Neuronal stem cell (in vitro differentiated cells): Measurements from ENCODE around the gene PRPF39.

ENCODE experiments used
- DNase-seq: peaks from one replicate; pipeline ENCODE4 v3.0.0-alpha.2; 2013; ENCODE audit warnings: low spot score
- H2AFZ ChIP-seq: one replicate; pipeline ENCODE4 v1.6.1; 2013; ENCODE audit warnings: mild to moderate bottlenecking, low read length, inconsistent platforms
- H2AK5ac ChIP-seq: 2 replicates; pipeline ENCODE4 v1.6.1; 2013; ENCODE audit warnings: low read depth, mild to moderate bottlenecking, inconsistent platforms, low read length, moderate library complexity, mixed read lengths
- H2BK120ac ChIP-seq: 2 replicates; pipeline ENCODE4 v1.6.1; 2013; ENCODE audit warnings: low read depth, mild to moderate bottlenecking, inconsistent platforms, low read length, moderate library complexity, mixed read lengths
- H2BK12ac ChIP-seq: one replicate; pipeline ENCODE4 v1.6.1; 2013; ENCODE audit warnings: low read length, inconsistent platforms
- H2BK15ac ChIP-seq: 2 replicates; pipeline ENCODE4 v1.6.1; 2013; ENCODE audit warnings: mild to moderate bottlenecking, low read length, inconsistent platforms, mixed read lengths
- H2BK5ac ChIP-seq: one replicate; pipeline ENCODE4 v1.6.1; 2013; ENCODE audit warnings: inconsistent platforms, mild to moderate bottlenecking, low read length, moderate library complexity
- H3K14ac ChIP-seq: one replicate; pipeline ENCODE4 v1.6.1; 2013; ENCODE audit warnings: low read length, inconsistent platforms
- H3K18ac ChIP-seq: 2 replicates; pipeline ENCODE4 v1.6.1; 2013; ENCODE audit warnings: low read length, inconsistent platforms
- H3K23ac ChIP-seq: 2 replicates; pipeline ENCODE4 v1.6.1; 2013; ENCODE audit warnings: low read depth, mild to moderate bottlenecking, mixed read lengths, low read length, inconsistent platforms; ENCODE audit not compliant: poor library complexity
- H3K27ac ChIP-seq: replicated peaks from 3 replicates; pipeline ENCODE4 v1.5.1; 2013; ENCODE audit warnings: low read length, inconsistent platforms
- H3K27me3 ChIP-seq, 3 experiments: 2 replicates each; pipeline ENCODE4 v1.6.1; 2013; ENCODE audit warnings: low read length in 3 of 3, mild to moderate bottlenecking in 2 of 3, inconsistent platforms in 1 of 3, low read depth in 1 of 3, mixed read lengths in 1 of 3, moderate library complexity in 1 of 3; ENCODE audit not compliant: control insufficient read depth in 3 of 3, insufficient read depth in 3 of 3
- H3K36me3 ChIP-seq, 2 donors: replicated peaks in 1 of 2; 2 replicates each; pipeline ENCODE4 v1.6.1; 2013; ENCODE audit warnings: low read length in 2 of 2; ENCODE audit not compliant: control insufficient read depth in 2 of 2, insufficient read depth in 2 of 2
- H3K4ac ChIP-seq: 2 replicates; pipeline ENCODE4 v1.6.1; 2013; ENCODE audit warnings: inconsistent platforms, mild to moderate bottlenecking, low read length, moderate library complexity
- H3K4me1 ChIP-seq, 2 donors: 1 replicate in 1 of 2; 2 replicates in 1 of 2; pipeline ENCODE4 v1.6.1; 2013; ENCODE audit warnings: low read length in 2 of 2, low read depth in 1 of 2; ENCODE audit not compliant: control insufficient read depth in 2 of 2, insufficient read depth in 1 of 2
- H3K4me2 ChIP-seq: one replicate; pipeline ENCODE4 v1.6.1; 2013; ENCODE audit warnings: mild to moderate bottlenecking, low read length, inconsistent platforms; ENCODE audit not compliant: insufficient read depth, poor library complexity, severe bottlenecking
- H3K4me3 ChIP-seq, 2 donors: 2 replicates each; pipeline ENCODE4 v1.5.1; 2013; ENCODE audit warnings: low read length in 2 of 2, mild to moderate bottlenecking in 2 of 2, inconsistent platforms in 1 of 2, moderate library complexity in 1 of 2
- H3K79me1 ChIP-seq: one replicate; pipeline ENCODE4 v1.6.1; 2013; ENCODE audit warnings: low read depth, mild to moderate bottlenecking, inconsistent platforms, low read length, moderate library complexity
- H3K9ac ChIP-seq: one replicate; pipeline ENCODE4 v1.6.1; 2013; ENCODE audit warnings: mild to moderate bottlenecking, low read depth, low read length, inconsistent platforms; ENCODE audit not compliant: poor library complexity
- H3K9me3 ChIP-seq, 2 donors: replicated peaks in 1 of 2; 2 replicates each; pipeline versions ENCODE3 to v1.6.1; 2013; ENCODE audit warnings: low read length in 2 of 2, mild to moderate bottlenecking in 2 of 2, inconsistent platforms in 1 of 2, low read depth in 1 of 2, mixed read lengths in 1 of 2, moderate library complexity in 1 of 2; ENCODE audit not compliant: control insufficient read depth in 2 of 2, insufficient read depth in 1 of 2
- H4K8ac ChIP-seq: one replicate; pipeline ENCODE4 v1.6.1; 2013; ENCODE audit warnings: low read depth, mild to moderate bottlenecking, inconsistent platforms, low read length, moderate library complexity
- H4K91ac ChIP-seq: one replicate; pipeline ENCODE4 v1.6.1; 2013; ENCODE audit warnings: low read length, low read depth, mild to moderate bottlenecking, inconsistent platforms; ENCODE audit not compliant: poor library complexity
- WGBS, 2 donors: extraction: QIAGEN DNeasy Blood & Tissue Kit; methylation state at CpG; one replicate each; pipeline ENCODE4 v1.1.7; 2013; ENCODE audit warnings: missing lambda C conversion rate in 2 of 2, mixed read lengths in 1 of 2; ENCODE audit not compliant: insufficient read length in 2 of 2, insufficient replicate concordance in 1 of 2; ENCODE audit errors: extremely low coverage in 2 of 2; 5-methylcytosine and 5-hydroxymethylcytosine counted together

Gene PRPF39

DNA sequence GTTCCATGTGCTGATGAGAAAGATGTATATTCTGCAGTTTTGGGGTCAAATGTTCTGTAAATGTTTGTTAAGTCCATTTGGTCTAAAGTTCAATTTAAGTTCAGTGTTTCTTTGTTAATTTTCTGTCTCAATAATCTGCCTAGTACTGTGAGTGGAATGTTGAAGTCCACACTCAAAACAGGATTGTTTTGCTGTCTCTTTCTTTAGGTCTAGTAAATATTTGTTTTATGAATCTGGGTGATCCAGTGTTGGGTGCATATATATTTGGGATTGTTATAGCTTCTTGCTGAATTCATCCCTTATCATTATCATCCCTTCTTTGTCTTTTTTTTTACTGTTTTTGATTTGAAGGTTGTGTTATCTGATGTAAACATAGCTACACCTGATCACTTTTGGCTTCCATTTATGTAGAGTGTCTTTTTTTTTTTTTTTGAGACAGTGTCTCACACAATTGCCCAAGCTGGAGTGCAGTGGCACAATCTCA is 26.0 kb upstream of the PRPF39 start:
- Histone ChIP-seq H3K4me1 (no peaks in the 10 kb centered on the region), H3K9ac (no peak overlapping the region), H3K14ac (no peak overlapping the region), H2BK15ac (no peak overlapping the region), H3K79me1 (peaks cover 1% of the 10 kb centered on the region), H2BK120ac (no peak overlapping the region), H3K23ac (no peak overlapping the region), H2AFZ (no peak overlapping the region), H3K9me3 (peaks cover 0 to 6% of the 10 kb centered on the region in 2 donors), H3K4ac (no peak overlapping the region), H4K91ac (no peak overlapping the region), H3K18ac (no peak overlapping the region), H3K4me3 (no peak overlapping the region), H3K27ac (no peak overlapping the region), H4K8ac (no peak overlapping the region), H3K27me3 (no peaks in the 10 kb centered on the region), H3K4me2 (no peak overlapping the region), H2AK5ac (no peak overlapping the region), H2BK12ac (no peak overlapping the region), H3K36me3 (peaks cover 0 to 38% of the 10 kb centered on the region in 2 donors), H2BK5ac (no peak overlapping the region)
- DNase-seq = no peak

DNA sequence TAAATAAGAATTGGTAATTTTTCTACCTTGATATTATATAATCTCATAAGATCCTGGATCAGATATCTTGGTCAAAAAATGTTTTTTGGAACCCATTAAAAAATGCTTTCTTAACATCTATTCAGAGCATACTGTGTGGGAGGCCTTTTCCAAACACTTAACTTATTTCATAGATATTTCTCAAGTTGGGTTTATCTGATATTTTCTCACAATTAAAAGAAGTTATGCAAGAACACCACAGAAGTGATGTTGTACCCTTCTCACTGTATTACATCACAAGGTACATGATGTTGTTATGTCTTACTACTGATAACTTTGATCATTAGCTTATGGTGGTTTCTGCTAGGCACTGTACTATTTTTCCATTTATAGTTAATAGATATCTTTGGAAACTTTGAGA is 23.4 kb upstream of the PRPF39 start:
- Histone ChIP-seq H3K9ac (no peak overlapping the region), H3K79me1 (peaks cover 1% of the 10 kb centered on the region), H2BK12ac (no peak overlapping the region), H3K14ac (no peak overlapping the region), H3K27ac (no peak overlapping the region), H2BK5ac (no peak overlapping the region), H2AK5ac (no peak overlapping the region), H3K4me1 (no peaks in the 10 kb centered on the region), H3K4ac (no peak overlapping the region), H3K23ac (no peak overlapping the region), H4K8ac (no peak overlapping the region), H3K9me3 (peaks cover 0 to 6% of the 10 kb centered on the region in 2 donors), H2AFZ (no peak overlapping the region), H3K27me3 (no peaks in the 10 kb centered on the region), H3K4me2 (no peak overlapping the region), H4K91ac (no peak overlapping the region), H3K4me3 (no peak overlapping the region), H3K36me3 (peaks cover 0 to 18% of the 10 kb centered on the region in 2 donors), H2BK15ac (no peak overlapping the region), H3K18ac (no peak overlapping the region), H2BK120ac (no peak overlapping the region)
- DNase-seq = no peak

DNA sequence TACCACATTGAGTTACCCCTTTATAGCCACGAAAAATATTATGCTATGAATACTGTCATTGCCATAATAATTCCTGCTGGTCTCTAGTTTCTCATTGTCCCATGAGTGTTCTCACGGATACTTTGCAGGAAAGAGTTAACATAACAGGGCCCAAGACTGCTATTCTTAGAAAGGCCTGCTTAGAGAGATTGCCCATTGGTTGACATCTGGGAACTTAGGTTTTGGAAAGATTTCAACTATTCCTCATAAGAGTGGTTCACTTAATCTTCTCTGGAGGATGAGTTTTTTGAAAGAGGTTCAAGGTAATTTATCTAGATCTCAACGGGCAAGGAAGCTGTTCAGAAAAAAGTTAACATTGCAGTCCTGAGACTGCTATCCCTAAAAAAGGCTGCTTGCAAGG is 18.4 kb upstream of the PRPF39 start:
- DNase-seq = no peak
- WGBS, 2 donors = no CpG with 5 or more reads among the region's 3 CpGs

DNA sequence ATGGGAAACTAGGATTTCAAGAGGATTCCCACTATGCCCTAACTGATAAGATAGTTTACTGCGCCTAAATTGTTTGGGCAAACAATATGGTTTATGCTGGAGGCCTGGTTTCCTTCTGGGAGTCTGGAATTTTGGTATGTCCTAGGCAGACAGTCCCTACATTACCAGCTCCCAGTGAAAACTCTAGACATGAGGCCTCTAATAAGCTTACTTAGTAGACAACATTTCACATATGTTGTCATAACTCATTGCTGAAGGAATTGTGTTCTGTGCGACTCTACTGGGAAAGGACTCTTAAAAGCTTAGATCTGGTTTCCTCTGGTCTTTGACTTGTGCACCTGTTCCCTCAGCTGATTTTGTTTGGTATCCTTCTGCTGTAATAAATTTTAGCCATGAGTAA is 18.0 kb upstream of the PRPF39 start:
- Histone ChIP-seq H3K4me2 (no peak overlapping the region), H3K9ac (no peak overlapping the region), H2BK120ac (no peak overlapping the region), H3K23ac (no peak overlapping the region), H3K4ac (no peak overlapping the region), H2BK5ac (no peak overlapping the region), H2BK12ac (no peak overlapping the region), H3K4me3 (no peak overlapping the region), H3K9me3 (peaks cover 0 to 3% of the 10 kb centered on the region in 2 donors), H3K18ac (no peak overlapping the region), H3K27me3 (no peaks in the 10 kb centered on the region), H3K4me1 (no peaks in the 10 kb centered on the region), H2BK15ac (no peak overlapping the region), H3K27ac (no peak overlapping the region), H4K91ac (no peak overlapping the region), H3K36me3 (peaks cover 0 to 23% of the 10 kb centered on the region in 2 donors), H2AFZ (no peak overlapping the region), H3K79me1 (no peaks in the 10 kb centered on the region), H4K8ac (no peak overlapping the region), H3K14ac (no peak overlapping the region), H2AK5ac (no peak overlapping the region)
- no peak for DNase-seq
- WGBS, 2 donors = no CpG with 5 or more reads among the region's 2 CpGs

More for the DNA sequence above, 18.4 kb upstream of the PRPF39 start:
- Histone ChIP-seq H3K14ac (no peak overlapping the region), H2AFZ (no peak overlapping the region), H3K27ac (no peak overlapping the region), H3K23ac (no peak overlapping the region), H3K27me3 (no peaks in the 10 kb centered on the region), H3K36me3 (peaks cover 0 to 21% of the 10 kb centered on the region in 2 donors), H2AK5ac (no peak overlapping the region), H3K9ac (no peak overlapping the region), H3K4ac (no peak overlapping the region), H3K79me1 (no peaks in the 10 kb centered on the region), H3K4me2 (no peak overlapping the region), H2BK5ac (no peak overlapping the region), H2BK120ac (no peak overlapping the region), H3K9me3 (peaks cover 0 to 3% of the 10 kb centered on the region in 2 donors), H3K4me1 (no peaks in the 10 kb centered on the region), H2BK12ac (no peak overlapping the region), H4K91ac (no peak overlapping the region), H3K4me3 (no peak overlapping the region), H2BK15ac (no peak overlapping the region), H3K18ac (no peak overlapping the region), H4K8ac (no peak overlapping the region)
